Stimulated activated CD8-positive, alpha-beta memory T cell treated with anti-CD3 and anti-CD28 coated beads, Interleukin-7, amount 100 ng/mL, for 48 hours (primary cell): ENCODE results near the gene PTPRA.
"Not testable (repeated sequence)": the region's sequence is repeated elsewhere in the genome, so short reads cannot be mapped to it uniquely, and the experiment has no call there.

Experiments
- DNase-seq, 2 donors: peaks; one replicate each; pipeline ENCODE4 v3.0.0-alpha.2; 2020; ENCODE audit warnings: low read depth in 1 of 2; ENCODE audit errors: extremely low read depth in 1 of 2

PTPRA gene

GRCh38 chr20:2883726-2884637, 10.7 kb downstream of the PTPRA start:
- no peak for DNase-seq

GRCh38 chr20:2887715-2888114, 14.4 kb downstream of the PTPRA start:
- no peak for DNase-seq

- no peak for DNase-seq
Observed at GRCh38 chr20:2888224-2888955, 15.1 kb downstream of the PTPRA start.

- DNase-seq: no peak
Observed at GRCh38 chr20:2889209-2889608, 15.9 kb downstream of the PTPRA start.

GRCh38 chr20:2889797-2890196, 16.5 kb downstream of the PTPRA start:
- DNase-seq: no peak

- no peak for DNase-seq
Observed at GRCh38 chr20:2890742-2891141, 17.5 kb downstream of the PTPRA start.

GRCh38 chr20:2891343-2891742, 18.1 kb downstream of the PTPRA start:
- DNase-seq: no peak

GRCh38 chr20:2892376-2892775, 19.1 kb downstream of the PTPRA start:
- DNase-seq: no peak

GRCh38 chr20:2894221-2894620, 20.9 kb downstream of the PTPRA start:
- DNase-seq: no peak

- not testable (repeated sequence) for DNase-seq
Observed at GRCh38 chr20:2895154-2895553, 21.9 kb downstream of the PTPRA start.

GRCh38 chr20:2899243-2899642, 26.0 kb downstream of the PTPRA start:
- DNase-seq: no peak

- DNase-seq: no peak
Observed at GRCh38 chr20:2900845-2901592, 27.7 kb downstream of the PTPRA start.

GRCh38 chr20:2902291-2902690, 29.0 kb downstream of the PTPRA start:
- no peak for DNase-seq

GRCh38 chr20:2902818-2903217, 29.5 kb downstream of the PTPRA start:
- DNase-seq: no peak

- no peak for DNase-seq
Observed at GRCh38 chr20:2903686-2904085, 30.4 kb downstream of the PTPRA start.

- no peak for DNase-seq
Observed at GRCh38 chr20:2907519-2907918, 34.2 kb downstream of the PTPRA start.

GRCh38 chr20:2909953-2910352, 36.7 kb downstream of the PTPRA start:
- no peak for DNase-seq

- DNase-seq: no peak
Observed at GRCh38 chr20:2911200-2911599, 37.9 kb downstream of the PTPRA start.

- DNase-seq: no peak
Observed at GRCh38 chr20:2914160-2914559, 40.9 kb downstream of the PTPRA start.

- no peak for DNase-seq
Observed at GRCh38 chr20:2917266-2917665, 44.0 kb downstream of the PTPRA start.
